ENCODE measurements around the gene EVC2.

EVC2 gene

DNA sequence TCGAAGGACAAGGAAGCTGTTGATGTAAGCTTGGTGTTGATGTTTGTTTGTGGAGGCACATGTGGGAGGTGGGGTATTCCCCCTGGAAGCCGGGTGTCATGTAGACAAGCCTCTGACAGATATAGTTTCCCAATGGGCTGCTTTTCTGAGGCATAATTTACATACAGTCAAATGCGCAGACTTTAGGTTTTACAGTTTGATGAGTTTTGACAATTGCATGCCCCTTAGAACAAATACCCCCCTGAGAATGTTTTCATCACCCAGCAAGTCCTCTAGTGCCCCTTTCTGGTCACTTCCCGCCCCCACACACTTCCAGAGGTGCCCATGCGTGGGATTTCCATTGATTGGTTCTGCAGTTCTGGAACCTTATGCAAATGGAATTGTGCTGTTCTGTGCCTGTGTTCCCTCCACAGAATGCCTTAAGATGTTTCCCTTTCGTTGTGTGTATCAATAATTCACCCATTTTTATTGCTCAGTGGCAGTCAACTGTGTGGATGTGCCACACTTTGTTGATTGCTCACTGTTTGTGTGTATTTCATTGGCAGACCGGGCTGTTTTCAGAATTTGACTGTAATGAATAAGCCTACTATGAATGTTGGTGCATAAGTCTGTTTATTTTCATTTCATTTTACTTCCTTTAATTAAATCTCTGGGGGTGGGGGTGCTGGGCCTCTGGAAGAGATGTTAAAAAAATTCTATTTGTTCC, 11.1 kb upstream of the EVC2 start:
- Mint-ChIP-seq H3K27ac (peak overlapping the region; percentile 84), H3K4me3 (no peak overlapping the region), H3K4me1 (peaks cover 18% of the 10 kb centered on the region), H3K27me3 (ENCODE audit: low read depth, poor library complexity) (no peaks in the 10 kb centered on the region), H3K9me3 (peaks cover 29% of the 10 kb centered on the region), H3K36me3 (ENCODE audit: low read depth) (peaks cover 72% of the 10 kb centered on the region)
- DNase-seq = no peak
- TF ChIP-seq, protein P1, sequence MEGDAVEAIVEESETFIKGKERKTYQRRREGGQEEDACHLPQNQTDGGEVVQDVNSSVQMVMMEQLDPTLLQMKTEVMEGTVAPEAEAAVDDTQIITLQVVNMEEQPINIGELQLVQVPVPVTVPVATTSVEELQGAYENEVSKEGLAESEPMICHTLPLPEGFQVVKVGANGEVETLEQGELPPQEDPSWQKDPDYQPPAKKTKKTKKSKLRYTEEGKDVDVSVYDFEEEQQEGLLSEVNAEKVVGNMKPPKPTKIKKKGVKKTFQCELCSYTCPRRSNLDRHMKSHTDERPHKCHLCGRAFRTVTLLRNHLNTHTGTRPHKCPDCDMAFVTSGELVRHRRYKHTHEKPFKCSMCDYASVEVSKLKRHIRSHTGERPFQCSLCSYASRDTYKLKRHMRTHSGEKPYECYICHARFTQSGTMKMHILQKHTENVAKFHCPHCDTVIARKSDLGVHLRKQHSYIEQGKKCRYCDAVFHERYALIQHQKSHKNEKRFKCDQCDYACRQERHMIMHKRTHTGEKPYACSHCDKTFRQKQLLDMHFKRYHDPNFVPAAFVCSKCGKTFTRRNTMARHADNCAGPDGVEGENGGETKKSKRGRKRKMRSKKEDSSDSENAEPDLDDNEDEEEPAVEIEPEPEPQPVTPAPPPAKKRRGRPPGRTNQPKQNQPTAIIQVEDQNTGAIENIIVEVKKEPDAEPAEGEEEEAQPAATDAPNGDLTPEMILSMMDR (IDR thresholded peaks at IDR 0.05) = no peak

GRCh38 chr4:5718411-5718810, 10.1 kb upstream of the EVC2 start:
- Mint-ChIP-seq H3K36me3 (ENCODE audit: low read depth) (peaks cover 70% of the 10 kb centered on the region), H3K27me3 (ENCODE audit: low read depth, poor library complexity) (peaks cover 3% of the 10 kb centered on the region), H3K9me3 (peaks cover 37% of the 10 kb centered on the region), H3K4me1 (peaks cover 18% of the 10 kb centered on the region), H3K4me3 (no peak overlapping the region), H3K27ac (no peak overlapping the region)
- no peak for DNase-seq
- TF ChIP-seq, protein P1 (IDR thresholded peaks at IDR 0.05) = no peak

GRCh38 chr4:5717449-5718158, 9.2 kb upstream of the EVC2 start:
- no peak overlapping the region for H3K27ac Mint-ChIP-seq

DNA sequence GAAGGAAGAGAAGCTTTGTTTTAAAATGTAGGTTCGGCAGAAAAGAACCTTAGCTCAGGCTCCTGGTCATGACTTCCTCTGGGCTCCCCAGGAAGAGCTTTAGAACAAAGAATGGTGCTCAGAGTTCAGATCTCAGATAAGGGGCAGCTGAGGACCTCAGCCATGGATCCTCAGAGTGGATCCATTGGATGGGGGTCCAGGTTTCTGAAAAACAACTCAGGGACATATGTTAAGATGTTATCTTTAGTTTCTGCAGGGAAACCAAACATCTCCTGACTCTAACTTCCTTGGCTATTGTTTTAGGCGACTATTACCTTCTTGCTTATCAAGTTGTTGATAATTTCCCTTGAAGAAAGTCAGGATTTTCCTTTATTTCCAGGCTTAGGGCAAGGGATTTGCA, 8.0 kb upstream of the EVC2 start:
- Mint-ChIP-seq H3K27me3 (ENCODE audit: low read depth, poor library complexity) (peaks cover 14% of the 10 kb centered on the region), H3K27ac (no peak overlapping the region), H3K9me3 (peaks cover 37% of the 10 kb centered on the region), H3K4me1 (peaks cover 30% of the 10 kb centered on the region), H3K4me3 (no peak overlapping the region), H3K36me3 (ENCODE audit: low read depth) (peaks cover 81% of the 10 kb centered on the region)
- DNase-seq = no peak
- TF ChIP-seq, protein P1 (IDR thresholded peaks at IDR 0.05) = no peak

More at GRCh38 chr4:5717449-5718158, 9.2 kb upstream of the EVC2 start:
- Mint-ChIP-seq H3K36me3 (ENCODE audit: low read depth) (peaks cover 74% of the 10 kb centered on the region), H3K4me1 (peaks cover 20% of the 10 kb centered on the region), H3K9me3 (peaks cover 37% of the 10 kb centered on the region), H3K27me3 (ENCODE audit: low read depth, poor library complexity) (peaks cover 6% of the 10 kb centered on the region), H3K4me3 (no peak overlapping the region)
- DNase-seq = no peak
- TF ChIP-seq, protein P1 (IDR thresholded peaks at IDR 0.05) = no peak

GRCh38 chr4:5715357-5715756, 7.0 kb upstream of the EVC2 start:
- TF ChIP-seq, protein P1 (IDR thresholded peaks at IDR 0.05) = no peak
- peaks cover 36% of the 10 kb centered on the region for H3K4me1 Mint-ChIP-seq
- peaks cover 14% of the 10 kb centered on the region for H3K27me3 Mint-ChIP-seq (ENCODE audit: low read depth, poor library complexity)
- no peak overlapping the region for H3K4me3 Mint-ChIP-seq
- peaks cover 74% of the 10 kb centered on the region for H3K36me3 Mint-ChIP-seq (ENCODE audit: low read depth)
- DNase-seq = no peak
- H3K9me3 Mint-ChIP-seq = peaks cover 37% of the 10 kb centered on the region
- H3K27ac Mint-ChIP-seq = no peak overlapping the region
